Mesothelial cell of epicardium (in vitro differentiated cells): ENCODE results near the gene NGLY1. TPM values are rescaled to one million over a fixed set of nuclear protein-coding genes. Genes with fewer than 3 reads are reported as not detected.

Source experiments
- DNase-seq, 2 experiments: peaks; one replicate each; pipeline ENCODE4 v3.0.0; 2021; ENCODE audit warnings: low spot score in 2 of 2; ENCODE audit not compliant: unreplicated experiment in 2 of 2
- H3K27ac Mint-ChIP-seq: 2 replicates; pipeline ENCODE4 v1.8.0; 2021; ENCODE audit warnings: mixed read lengths
- H3K27me3 Mint-ChIP-seq: 2 replicates; pipeline ENCODE4 v1.8.0; 2021; ENCODE audit warnings: low read depth, mixed read lengths
- H3K36me3 Mint-ChIP-seq: 2 replicates; pipeline ENCODE4 v1.8.0; 2021; ENCODE audit warnings: mixed read lengths
- H3K4me1 Mint-ChIP-seq: 2 replicates; pipeline ENCODE4 v1.8.0; 2021; ENCODE audit warnings: mixed read lengths
- H3K4me3 Mint-ChIP-seq: 2 replicates; pipeline ENCODE4 v1.8.0; 2021; ENCODE audit warnings: mild to moderate bottlenecking, moderate library complexity, mixed read lengths
- H3K9me3 Mint-ChIP-seq: 2 replicates; pipeline ENCODE4 v1.8.0; 2021; ENCODE audit warnings: mixed read lengths
- total RNA-seq: library from RNA; stranded (reverse); gene quantifications from 3 replicates; pipeline ENCODE4 v1.2.1, GENCODE V29; 2021
- TF ChIP-seq, protein P1 (sequence below): fragments of 200-600 bp; sonication (generic); IDR thresholded peaks from one replicate; pipeline ENCODE4 v1.5.0; 2021; ENCODE audit warnings: antibody characterized with exemption; ENCODE audit not compliant: unreplicated experiment

The NGLY1 gene
- total RNA-seq, 1 donor from 2014 or later = 32.7 TPM

DNA sequence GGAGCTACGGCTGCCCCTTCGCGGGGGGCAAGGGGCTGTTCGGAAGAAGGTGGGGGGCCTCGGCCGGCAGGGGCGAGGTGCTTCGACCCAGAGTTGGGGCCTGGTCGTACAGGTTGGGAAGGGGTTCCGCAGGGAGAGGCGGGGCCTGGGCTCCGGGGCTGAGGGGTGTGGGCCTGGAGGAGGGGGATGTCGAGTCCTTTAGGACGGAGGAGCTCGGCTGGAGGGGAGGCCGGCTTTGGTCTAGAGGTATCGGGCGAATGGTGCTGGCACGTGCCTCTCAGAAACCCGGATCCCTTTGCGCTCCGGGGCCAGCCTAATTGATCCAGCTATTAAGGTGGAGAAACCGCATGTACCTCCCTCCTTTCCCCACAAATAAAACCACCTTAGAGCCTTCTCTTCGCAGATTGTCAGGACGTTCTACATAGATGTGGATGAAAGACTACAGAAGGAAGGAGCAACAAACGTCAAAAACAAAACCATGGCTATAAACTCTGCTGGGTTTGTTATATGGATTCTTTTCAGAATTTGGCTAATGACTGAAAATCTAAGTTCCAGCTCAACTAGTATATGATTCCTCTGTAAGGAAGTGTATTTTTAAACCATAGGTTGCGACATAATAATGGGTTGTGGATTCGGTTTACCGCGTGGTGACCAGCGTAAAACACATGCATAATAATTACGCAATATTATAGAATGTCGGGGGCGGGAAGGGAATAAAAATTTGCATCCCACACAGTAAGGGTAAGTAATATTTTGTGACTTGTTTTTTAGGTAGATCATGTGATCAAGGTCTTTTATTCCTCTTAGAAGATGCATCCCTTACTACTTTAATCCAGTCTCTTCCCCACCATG is 644 bp upstream of the NGLY1 start:
- peak; percentile 53 to 78 for DNase-seq
- Mint-ChIP-seq H3K27ac (peak overlapping the region; percentile 86), H3K4me3 (peak overlapping the region; percentile 82), H3K27me3 (no peaks in the 10 kb centered on the region), H3K36me3 (no peaks in the 10 kb centered on the region), H3K4me1 (peaks cover 42% of the 10 kb centered on the region), H3K9me3 (no peaks in the 10 kb centered on the region)
- TF ChIP-seq, protein P1, sequence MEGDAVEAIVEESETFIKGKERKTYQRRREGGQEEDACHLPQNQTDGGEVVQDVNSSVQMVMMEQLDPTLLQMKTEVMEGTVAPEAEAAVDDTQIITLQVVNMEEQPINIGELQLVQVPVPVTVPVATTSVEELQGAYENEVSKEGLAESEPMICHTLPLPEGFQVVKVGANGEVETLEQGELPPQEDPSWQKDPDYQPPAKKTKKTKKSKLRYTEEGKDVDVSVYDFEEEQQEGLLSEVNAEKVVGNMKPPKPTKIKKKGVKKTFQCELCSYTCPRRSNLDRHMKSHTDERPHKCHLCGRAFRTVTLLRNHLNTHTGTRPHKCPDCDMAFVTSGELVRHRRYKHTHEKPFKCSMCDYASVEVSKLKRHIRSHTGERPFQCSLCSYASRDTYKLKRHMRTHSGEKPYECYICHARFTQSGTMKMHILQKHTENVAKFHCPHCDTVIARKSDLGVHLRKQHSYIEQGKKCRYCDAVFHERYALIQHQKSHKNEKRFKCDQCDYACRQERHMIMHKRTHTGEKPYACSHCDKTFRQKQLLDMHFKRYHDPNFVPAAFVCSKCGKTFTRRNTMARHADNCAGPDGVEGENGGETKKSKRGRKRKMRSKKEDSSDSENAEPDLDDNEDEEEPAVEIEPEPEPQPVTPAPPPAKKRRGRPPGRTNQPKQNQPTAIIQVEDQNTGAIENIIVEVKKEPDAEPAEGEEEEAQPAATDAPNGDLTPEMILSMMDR = peak; percentile 19

- TF ChIP-seq, protein P1 = no peak
- peaks cover 31% of the 10 kb centered on the region for H3K4me1 Mint-ChIP-seq
- no peaks in the 10 kb centered on the region for H3K27me3 Mint-ChIP-seq
- H3K4me3 Mint-ChIP-seq = peak overlapping the region; percentile 83
- H3K36me3 Mint-ChIP-seq = peaks cover 7% of the 10 kb centered on the region
- DNase-seq = no peak
- H3K27ac Mint-ChIP-seq = peak overlapping the region; percentile 61
- peaks cover 2% of the 10 kb centered on the region for H3K9me3 Mint-ChIP-seq
Measured at GRCh38 chr3:25782636-25782937, 656 bp downstream of the NGLY1 start.

DNA sequence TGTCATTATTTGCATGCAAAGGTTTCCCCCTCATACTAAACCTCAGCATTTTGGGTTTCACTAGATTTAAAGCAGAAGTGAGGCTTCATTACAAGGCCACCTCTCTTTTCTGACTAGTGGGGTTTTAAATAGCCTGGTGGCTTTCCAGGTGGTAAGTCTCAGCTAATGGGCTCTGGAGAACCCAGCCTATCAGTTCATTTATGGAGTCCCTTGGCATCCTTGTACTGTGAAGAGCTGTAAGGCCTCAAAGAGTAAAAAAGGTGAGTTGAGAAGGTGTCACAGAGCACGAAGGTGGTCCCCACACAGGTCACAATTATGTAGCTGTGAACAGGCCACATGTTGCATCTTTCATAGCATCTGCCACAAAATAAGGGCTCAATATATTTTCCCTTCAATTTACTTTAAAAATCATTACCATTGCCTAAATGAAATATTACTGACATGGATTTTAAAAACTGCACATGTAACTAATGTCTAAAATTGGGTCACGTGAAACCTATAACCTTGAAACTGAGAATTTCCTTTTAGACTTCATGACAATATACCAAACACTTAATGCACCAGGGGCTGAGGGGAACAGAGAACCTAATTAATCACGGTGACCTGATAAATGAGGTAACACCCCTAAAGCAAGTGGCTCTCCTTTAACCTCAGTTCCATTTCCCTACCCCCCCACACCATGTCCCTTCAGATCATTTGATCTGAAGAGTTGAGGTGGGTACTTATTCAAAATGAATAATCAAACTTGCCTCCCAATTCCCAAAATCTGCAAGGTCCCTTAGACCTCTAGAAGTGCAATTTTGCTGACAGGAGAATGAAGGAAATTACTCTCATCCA is 1.3 kb downstream of the NGLY1 start:
- TF ChIP-seq, protein P1 = no peak
- peak overlapping the region; percentile 83 for H3K4me3 Mint-ChIP-seq
- peaks cover 31% of the 10 kb centered on the region for H3K4me1 Mint-ChIP-seq
- H3K27me3 Mint-ChIP-seq = no peaks in the 10 kb centered on the region
- no peak overlapping the region for H3K27ac Mint-ChIP-seq
- no peak for DNase-seq
- H3K9me3 Mint-ChIP-seq = peaks cover 5% of the 10 kb centered on the region
- H3K36me3 Mint-ChIP-seq = peaks cover 11% of the 10 kb centered on the region

- Mint-ChIP-seq H3K4me1 (peaks cover 31% of the 10 kb centered on the region), H3K27ac (no peak overlapping the region), H3K27me3 (no peaks in the 10 kb centered on the region), H3K36me3 (peaks cover 18% of the 10 kb centered on the region), H3K9me3 (peaks cover 10% of the 10 kb centered on the region), H3K4me3 (peak overlapping the region; percentile 83)
- TF ChIP-seq, protein P1 = no peak
- no peak for DNase-seq
Measured at GRCh38 chr3:25781145-25781757, 2.0 kb downstream of the NGLY1 start.

GRCh38 chr3:25780618-25781017 is 2.6 kb downstream of the NGLY1 start:
- H3K4me3 Mint-ChIP-seq = no peak overlapping the region
- no peaks in the 10 kb centered on the region for H3K27me3 Mint-ChIP-seq
- peaks cover 10% of the 10 kb centered on the region for H3K9me3 Mint-ChIP-seq
- TF ChIP-seq, protein P1 = no peak
- peaks cover 31% of the 10 kb centered on the region for H3K4me1 Mint-ChIP-seq
- H3K36me3 Mint-ChIP-seq = peaks cover 22% of the 10 kb centered on the region
- peak overlapping the region; percentile 37 for H3K27ac Mint-ChIP-seq
- no peak for DNase-seq
